ENCODE data around the gene ANKRD13D. TPM values are rescaled to one million over a fixed set of nuclear protein-coding genes. Genes with fewer than 3 reads are reported as not detected.
A peak's percentile ranks its signal among the peaks of the same experiment; 100 is the strongest.

Gene ANKRD13D
- total RNA-seq, 1 experiment from 2014 or later = 79.6 TPM

- Histone ChIP-seq H3K4me3 (no peak overlapping the region), H3K79me2 (ENCODE audit: low read depth) (peaks cover 61% of the 10 kb centered on the region), H3K9me2 (ENCODE audit: insufficient read depth) (no peaks in the 10 kb centered on the region), H3K9me3 (ENCODE audit: insufficient read depth, low read depth) (peaks cover 8% of the 10 kb centered on the region), H3F3A (ENCODE audit: insufficient read depth, low read depth) (peaks cover 63% of the 10 kb centered on the region), H3K4me1 (replicated peaks; ENCODE audit: insufficient read depth) (peaks cover 54% of the 10 kb centered on the region), H2AFZ (no peak overlapping the region), H3K27ac (peak overlapping the region; percentile 67), H4K20me1 (ENCODE audit: insufficient read depth) (no peaks in the 10 kb centered on the region), H3K36me3 (ENCODE audit: low read depth) (peaks cover 41% of the 10 kb centered on the region), H3K27me3 (ENCODE audit: insufficient read depth, low read depth) (no peaks in the 10 kb centered on the region), H3K4me2 (peak overlapping the region; percentile 60)
- CTCF ChIA-PET = no interaction called here
- DNase-seq = no peak
- intact Hi-C loops (cut with micrococcal nuclease; ENCODE audit: unreplicated experiment) = no loop called here
- no TSS peak for BruUV-seq (replicated peaks)
- POLR2A ChIA-PET (ENCODE audit: unreplicated experiment) = no interaction called here
- TF ChIP-seq CTCF (conservative IDR thresholded peaks at IDR 0.05) = no peak
- TF ChIP-seq EZH2 (IDR thresholded peaks at IDR 0.05; ENCODE audit: low read depth) = no peak
These were observed 2.6 kb downstream of the ANKRD13D start for GRCh38 chr11:67291481-67292381.

- ChIA-PET POLR2A (ENCODE audit: unreplicated experiment) (interaction anchor here (0.7 to 0.8 kb wide), 2 partner anchors 10 to 237 kb away, joined by 4 to 13 read pairs; partner anchors contain the start of gene SSH3), CTCF (interaction anchor here (1.0 kb wide), 1 partner anchor 11 kb away, joined by 4 read pairs; the partner anchor contains the start of gene SSH3)
- Histone ChIP-seq H2AFZ (no peak overlapping the region), H3K27me3 (ENCODE audit: insufficient read depth, low read depth) (no peaks in the 10 kb centered on the region), H3K4me3 (peak overlapping the region; percentile 0; the same call in 1 of the 2 replicates), H3K9me3 (ENCODE audit: insufficient read depth, low read depth) (peaks cover 8% of the 10 kb centered on the region), H3K9me2 (ENCODE audit: insufficient read depth) (no peaks in the 10 kb centered on the region), H3K4me2 (peak overlapping the region; percentile 60), H3K36me3 (ENCODE audit: low read depth) (peaks cover 45% of the 10 kb centered on the region), H4K20me1 (ENCODE audit: insufficient read depth) (no peaks in the 10 kb centered on the region), H3K27ac (peak overlapping the region; percentile 67), H3K4me1 (replicated peaks; ENCODE audit: insufficient read depth) (peaks cover 45% of the 10 kb centered on the region), H3K79me2 (ENCODE audit: low read depth) (peaks cover 62% of the 10 kb centered on the region), H3F3A (ENCODE audit: insufficient read depth, low read depth) (peaks cover 53% of the 10 kb centered on the region)
- BruUV-seq (replicated peaks) = no TSS peak
- intact Hi-C loops (cut with micrococcal nuclease; ENCODE audit: unreplicated experiment) = no loop called here
- no peak for DNase-seq
- TF ChIP-seq EZH2 (IDR thresholded peaks at IDR 0.05; ENCODE audit: low read depth) (no peak), CTCF (conservative IDR thresholded peaks at IDR 0.05) (no peak)
These were observed 3.6 kb downstream of the ANKRD13D start for GRCh38 chr11:67292671-67293070.

- Histone ChIP-seq H4K20me1 (ENCODE audit: insufficient read depth) (no peaks in the 10 kb centered on the region), H3K9me2 (ENCODE audit: insufficient read depth) (no peaks in the 10 kb centered on the region), H3K4me1 (replicated peaks; ENCODE audit: insufficient read depth) (peaks cover 41% of the 10 kb centered on the region), H3K36me3 (ENCODE audit: low read depth) (peaks cover 49% of the 10 kb centered on the region), H3K79me2 (ENCODE audit: low read depth) (peaks cover 62% of the 10 kb centered on the region), H3K27ac (peak overlapping the region; percentile 67), H3K4me2 (peak overlapping the region; percentile 60), H3K9me3 (ENCODE audit: insufficient read depth, low read depth) (peaks cover 8% of the 10 kb centered on the region), H2AFZ (no peak overlapping the region), H3K4me3 (peak overlapping the region; percentile 0; the same call in 1 of the 2 replicates), H3F3A (ENCODE audit: insufficient read depth, low read depth) (peaks cover 49% of the 10 kb centered on the region), H3K27me3 (ENCODE audit: insufficient read depth, low read depth) (no peaks in the 10 kb centered on the region)
- no TSS peak for BruUV-seq (replicated peaks)
- ChIA-PET POLR2A (ENCODE audit: unreplicated experiment) (interaction anchor here (0.6 to 0.8 kb wide), 5 partner anchors 10 to 401 kb away, joined by 3 to 13 read pairs (median 4); partner anchors contain the start of gene SSH3), CTCF (interaction anchor here (1.0 kb wide), 1 partner anchor 10 kb away, joined by 4 read pairs; the partner anchor contains the start of gene SSH3)
- intact Hi-C loops (cut with micrococcal nuclease; ENCODE audit: unreplicated experiment) = no loop called here
- no peak for TF ChIP-seq CTCF (conservative IDR thresholded peaks at IDR 0.05)
- DNase-seq = peak; percentile 58 to 98
These were observed 4.0 kb downstream of the ANKRD13D start for GRCh38 chr11:67293090-67293489.

All from PC-9 (cell line).